MCF 10A (cell line): ENCODE measurements around the gene ARF3. TPM values are rescaled to one million over a fixed set of nuclear protein-coding genes. Genes with fewer than 3 reads are reported as not detected.

ENCODE experiments used
- BruUV-seq: library from RNA; stranded (reverse); fragments of 400-500 nt; replicated peaks from 2 replicates; lab custom pipeline; 2021; lab: Mats Ljungman, UMichigan
- CTCF ChIA-PET: fragments of 300-600 bp; sonication (Branson Sonifier 250); formaldehyde crosslinking; extraction: SDS; loops from one replicate; lab custom pipeline; 2021; ENCODE audit warnings: antibody characterized with exemption, inconsistent platforms; lab: Yijun Ruan, JAX
- POLR2A ChIA-PET: fragments of 300-600, 350-650 bp; sonication (Branson Sonifier 250); formaldehyde crosslinking; extraction: SDS; loops from one replicate; lab custom pipeline; 2020; ENCODE audit warnings: antibody characterized with exemption, inconsistent platforms; lab: Yijun Ruan, JAX
- DNase-seq: peaks from one replicate; pipeline ENCODE4 v3.0.0-alpha.2; 2018; ENCODE audit not compliant: unreplicated experiment
- H3K27ac Mint-ChIP-seq: one replicate; pipeline ENCODE4 v1.8.0; 2022; ENCODE audit warnings: mild to moderate bottlenecking, low read depth, mixed read lengths; ENCODE audit not compliant: unreplicated experiment
- H3K27me3 Mint-ChIP-seq: one replicate; pipeline ENCODE4 v1.8.0; 2022; ENCODE audit warnings: mixed read lengths; ENCODE audit not compliant: insufficient read depth, unreplicated experiment
- H3K36me3 Mint-ChIP-seq: one replicate; pipeline ENCODE4 v1.8.0; 2022; ENCODE audit warnings: mild to moderate bottlenecking, moderate library complexity, mixed read lengths; ENCODE audit not compliant: insufficient read depth, unreplicated experiment
- H3K4me1 Mint-ChIP-seq: one replicate; pipeline ENCODE4 v1.8.0; 2022; ENCODE audit warnings: mixed read lengths; ENCODE audit not compliant: insufficient read depth, unreplicated experiment
- H3K4me3 Mint-ChIP-seq: one replicate; pipeline ENCODE4 v1.8.0; 2022; ENCODE audit warnings: mild to moderate bottlenecking, moderate library complexity, mixed read lengths; ENCODE audit not compliant: unreplicated experiment
- H3K9me3 Mint-ChIP-seq: one replicate; pipeline ENCODE4 v1.8.0; 2022; ENCODE audit warnings: mixed read lengths; ENCODE audit not compliant: unreplicated experiment
- intact Hi-C: fragments of 100-400 bp; cut with micrococcal nuclease; formaldehyde crosslinking; loops from 2 replicates; pipeline ENCODE4 v1.14.1; 2022
- total RNA-seq: library from RNA; stranded (reverse); gene quantifications from 2 replicates; pipeline ENCODE4 v1.2.3, GENCODE V29; 2022
- TF ChIP-seq, protein P1 (sequence below): fragments of 200-600 bp; IDR thresholded peaks from one replicate; pipeline ENCODE4 v1.8.0; 2022; ENCODE audit warnings: antibody characterized with exemption, mild to moderate bottlenecking; ENCODE audit not compliant: unreplicated experiment

The ARF3 gene
- total RNA-seq, 1 experiment from 2014 or later: 117 TPM

DNA sequence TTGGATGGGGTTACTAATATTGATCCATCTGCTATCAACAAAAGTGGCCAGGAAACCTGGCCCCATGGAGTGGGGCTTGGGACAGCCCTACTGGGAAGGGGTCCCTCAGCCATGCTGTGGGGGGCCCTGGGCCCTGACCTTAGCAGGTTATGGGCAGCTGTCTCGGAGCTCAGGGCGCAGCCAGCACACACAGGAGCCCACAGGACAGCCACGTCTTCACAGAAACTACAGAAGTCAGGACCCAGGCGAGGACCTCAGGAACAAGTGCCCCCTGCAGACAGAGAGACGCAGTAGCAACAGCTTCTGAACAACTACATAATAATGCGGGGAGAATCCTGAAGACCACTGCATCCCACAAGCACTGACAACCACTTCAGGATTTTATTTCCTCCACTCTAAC, 20.1 kb downstream of the ARF3 start:
- ChIA-PET CTCF (interaction anchor here (0.6 to 5.6 kb wide), 11 partner anchors 11 to 121 kb away, joined by 3 to 56 read pairs (median 5); partner anchors contain the start of genes DDX23, FKBP11 and WNT1), POLR2A (interaction anchor here (1.0 kb wide), 1 partner anchor 84 kb away, joined by 3 read pairs; no protein-coding TSS in a partner anchor)
- H3K27me3 Mint-ChIP-seq: no peaks in the 10 kb centered on the region
- H3K9me3 Mint-ChIP-seq: no peaks in the 10 kb centered on the region
- no peaks in the 10 kb centered on the region for H3K4me1 Mint-ChIP-seq
- H3K27ac Mint-ChIP-seq: no peak overlapping the region
- H3K4me3 Mint-ChIP-seq: no peak overlapping the region
- no peak for DNase-seq
- H3K36me3 Mint-ChIP-seq: peaks cover 70% of the 10 kb centered on the region
- BruUV-seq: no TSS peak
- intact Hi-C loops: no loop called here
- TF ChIP-seq, protein P1, sequence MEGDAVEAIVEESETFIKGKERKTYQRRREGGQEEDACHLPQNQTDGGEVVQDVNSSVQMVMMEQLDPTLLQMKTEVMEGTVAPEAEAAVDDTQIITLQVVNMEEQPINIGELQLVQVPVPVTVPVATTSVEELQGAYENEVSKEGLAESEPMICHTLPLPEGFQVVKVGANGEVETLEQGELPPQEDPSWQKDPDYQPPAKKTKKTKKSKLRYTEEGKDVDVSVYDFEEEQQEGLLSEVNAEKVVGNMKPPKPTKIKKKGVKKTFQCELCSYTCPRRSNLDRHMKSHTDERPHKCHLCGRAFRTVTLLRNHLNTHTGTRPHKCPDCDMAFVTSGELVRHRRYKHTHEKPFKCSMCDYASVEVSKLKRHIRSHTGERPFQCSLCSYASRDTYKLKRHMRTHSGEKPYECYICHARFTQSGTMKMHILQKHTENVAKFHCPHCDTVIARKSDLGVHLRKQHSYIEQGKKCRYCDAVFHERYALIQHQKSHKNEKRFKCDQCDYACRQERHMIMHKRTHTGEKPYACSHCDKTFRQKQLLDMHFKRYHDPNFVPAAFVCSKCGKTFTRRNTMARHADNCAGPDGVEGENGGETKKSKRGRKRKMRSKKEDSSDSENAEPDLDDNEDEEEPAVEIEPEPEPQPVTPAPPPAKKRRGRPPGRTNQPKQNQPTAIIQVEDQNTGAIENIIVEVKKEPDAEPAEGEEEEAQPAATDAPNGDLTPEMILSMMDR: no peak

DNA sequence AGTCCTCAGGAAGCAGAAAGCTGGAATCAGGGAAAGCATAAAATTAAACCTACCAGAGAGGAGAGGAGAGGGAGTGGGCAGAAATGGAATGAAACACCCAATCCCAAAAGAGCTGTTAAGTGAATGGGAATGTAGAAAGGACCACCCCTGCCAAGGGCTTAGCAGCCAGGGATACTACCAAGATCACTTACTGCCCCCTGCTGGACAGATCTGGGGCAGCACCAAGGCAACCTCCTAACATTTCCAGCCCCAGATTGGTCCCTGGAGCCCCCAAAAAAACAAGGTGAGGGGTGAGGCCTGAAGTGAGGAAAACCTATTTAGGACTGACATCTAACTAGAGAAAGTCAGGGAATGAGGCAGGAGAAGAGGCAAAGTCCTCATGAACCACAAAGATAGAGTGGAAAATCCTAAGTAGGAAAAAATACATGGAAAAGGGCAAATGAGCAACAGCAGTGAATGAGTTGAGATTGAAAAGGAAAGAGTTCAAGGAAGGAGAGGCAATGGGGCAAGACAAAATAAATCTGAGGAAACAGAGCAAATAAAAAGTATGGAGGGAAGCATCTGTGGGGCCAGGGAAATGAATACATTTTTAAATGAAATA, 20.8 kb downstream of the ARF3 start:
- TF ChIP-seq, protein P1: peak; percentile 77
- Mint-ChIP-seq H3K27ac (no peak overlapping the region), H3K36me3 (peaks cover 70% of the 10 kb centered on the region), H3K9me3 (no peaks in the 10 kb centered on the region), H3K27me3 (no peaks in the 10 kb centered on the region), H3K4me3 (no peak overlapping the region), H3K4me1 (no peaks in the 10 kb centered on the region)
- intact Hi-C loops: loop anchor here (1.0 kb wide), 1 partner anchor 83 kb away; no protein-coding TSS in a partner anchor
- ChIA-PET POLR2A (interaction anchor here (1.1 to 1.3 kb wide), 2 partner anchors 84 to 110 kb away, joined by 3 to 11 read pairs; partner anchors contain the start of gene DDX23), CTCF (interaction anchor here (0.5 to 5.6 kb wide), 26 partner anchors 8 to 1224 kb away, joined by 3 to 56 read pairs (median 4); partner anchors contain the start of genes DDX23, FKBP11 and WNT1)
- TSS peak; percentile 34 for BruUV-seq
- peak; percentile 62 for DNase-seq

GRCh38 chr12:48934312-48934706, 23.0 kb downstream of the ARF3 start:
- TF ChIP-seq, protein P1: peak; percentile 12
- H3K9me3 Mint-ChIP-seq: no peaks in the 10 kb centered on the region
- no peaks in the 10 kb centered on the region for H3K4me1 Mint-ChIP-seq
- DNase-seq: peak; percentile 21
- H3K36me3 Mint-ChIP-seq: peaks cover 72% of the 10 kb centered on the region
- H3K4me3 Mint-ChIP-seq: no peak overlapping the region
- CTCF ChIA-PET: interaction anchor here (0.8 to 5.6 kb wide), 12 partner anchors 9 to 100 kb away, joined by 3 to 56 read pairs (median 4); partner anchors contain the start of genes ARF3 and DDX23
- intact Hi-C loops: loop anchor here (1.0 kb wide), 1 partner anchor 61 kb away; no protein-coding TSS in a partner anchor
- H3K27me3 Mint-ChIP-seq: no peaks in the 10 kb centered on the region
- no peak overlapping the region for H3K27ac Mint-ChIP-seq
- no TSS peak for BruUV-seq
- POLR2A ChIA-PET: interaction anchor here (0.6 to 1.0 kb wide), 3 partner anchors 20 to 126 kb away, joined by 3 to 4 read pairs (median 3); partner anchors contain the start of gene ARF3

GRCh38 chr12:48933664-48934311, 23.5 kb downstream of the ARF3 start:
- TF ChIP-seq, protein P1: no peak
- no TSS peak for BruUV-seq
- CTCF ChIA-PET: interaction anchor here (1.1 to 5.6 kb wide), 9 partner anchors 10 to 100 kb away, joined by 3 to 56 read pairs (median 3); partner anchors contain the start of genes ARF3 and DDX23
- Mint-ChIP-seq H3K27ac (no peak overlapping the region), H3K27me3 (no peaks in the 10 kb centered on the region), H3K4me1 (no peaks in the 10 kb centered on the region), H3K36me3 (peaks cover 72% of the 10 kb centered on the region), H3K9me3 (no peaks in the 10 kb centered on the region), H3K4me3 (no peak overlapping the region)
- no peak for DNase-seq
- POLR2A ChIA-PET: interaction anchor here (0.6 to 1.0 kb wide), 4 partner anchors 19 to 225 kb away, joined by 3 to 4 read pairs (median 3); partner anchors contain the start of gene ARF3
- intact Hi-C loops: loop anchor here (1.0 kb wide), 1 partner anchor 62 kb away; no protein-coding TSS in a partner anchor
